K562 (cell line): ENCODE results near the gene COL15A1. TPM values are rescaled to one million over a fixed set of nuclear protein-coding genes. Genes with fewer than 3 reads are reported as not detected.
A peak's percentile ranks its signal among the peaks of the same experiment; 100 is the strongest.

Source experiments
- ATAC-seq: fragments of 200-7000 bp; cut with Tn5 transposase; 3 replicates; pipeline ENCODE4 v1.9.1; 2020; ENCODE audit warnings: moderate library complexity
- BruUV-seq: library from RNA; stranded (reverse); fragments of 400-500 nt; replicated peaks from 2 replicates; lab custom pipeline; 2021; lab: Mats Ljungman, UMichigan
- CTCF ChIA-PET: fragments of 300-600 bp; formaldehyde crosslinking; extraction: SDS; loops from one replicate; lab custom pipeline; 2021; ENCODE audit warnings: low intra/inter-chr PET ratio; lab: Yijun Ruan, JAX
- POLR2A ChIA-PET: fragments of 300-600, 350-650 bp; sonication (Branson Sonifier 250); formaldehyde crosslinking; extraction: SDS; loops from one replicate; lab custom pipeline; 2021; ENCODE audit warnings: antibody characterized with exemption, inconsistent platforms; lab: Yijun Ruan, JAX
- DNase-seq, 4 experiments: peaks; one replicate each; pipeline versions ENCODE4 v3.0.0 to v3.0.0-alpha.2; 2011 to 2018; ENCODE audit warnings: low spot score in 3 of 4, mixed read lengths in 3 of 4; ENCODE audit errors: extremely low read depth in 1 of 4
- FAIRE-seq: peaks from 2 replicates; lab custom pipeline; 2011; peaks lifted over from hg19 to GRCh38; lab: Jason Lieb, UNC
- H2AFZ ChIP-seq: 2 replicates; pipeline ENCODE4 v1.6.0; 2011; ENCODE audit warnings: low read depth, low read length, control low read depth, inconsistent platforms
- H3K27ac ChIP-seq: fragments of 200-600 bp; 3 replicates; pipeline ENCODE4 v1.8.0; 2011; ENCODE audit warnings: low read depth, mild to moderate bottlenecking, control low read depth, inconsistent platforms, low read length, moderate library complexity, mixed read lengths; ENCODE audit errors: extremely low read depth
- H3K27me3 ChIP-seq, 2 experiments: fragments of 300-600 bp in 1 of 2; 2 replicates in 1 of 2; 3 replicates in 1 of 2; pipeline versions ENCODE4 v1.6.0 to v1.8.0; 2011; ENCODE audit warnings: inconsistent platforms in 2 of 2, low read length in 2 of 2, mild to moderate bottlenecking in 1 of 2, mixed read lengths in 1 of 2, moderate library complexity in 1 of 2; ENCODE audit not compliant: control insufficient read depth in 2 of 2, insufficient read depth in 2 of 2
- H3K36me3 ChIP-seq: fragments of 300-600 bp; 3 replicates; pipeline ENCODE4 v1.8.0; 2011; ENCODE audit warnings: mild to moderate bottlenecking, low read length, inconsistent platforms; ENCODE audit not compliant: control insufficient read depth, insufficient read depth
- H3K4me1 ChIP-seq, 2 experiments: fragments of 200-600 bp in 1 of 2; replicated peaks in 1 of 2; 2 replicates in 1 of 2; 3 replicates in 1 of 2; pipeline versions ENCODE4 v1.5.1 to v1.8.0; 2011; ENCODE audit warnings: inconsistent platforms in 2 of 2, low read length in 2 of 2, mild to moderate bottlenecking in 1 of 2, mixed read lengths in 1 of 2, moderate library complexity in 1 of 2; ENCODE audit not compliant: control insufficient read depth in 2 of 2, insufficient read depth in 2 of 2
- H3K4me2 ChIP-seq: 2 replicates; pipeline ENCODE4 v1.6.1; 2011; ENCODE audit warnings: low read length, control low read depth, inconsistent platforms, mixed read lengths; ENCODE audit not compliant: insufficient read depth
- H3K4me3 ChIP-seq: fragments of 200-600 bp; sonication (generic), shearing (Covaris generic); 2 replicates; pipeline ENCODE4 v1.5.1; 2016; ENCODE audit warnings: control low read depth, inconsistent platforms
- H3K79me2 ChIP-seq: fragments of 200-600 bp; 3 replicates; pipeline ENCODE4 v1.8.0; 2011; ENCODE audit warnings: low read length, inconsistent platforms; ENCODE audit not compliant: control insufficient read depth, insufficient read depth
- H3K9ac ChIP-seq, 2 experiments: 2 replicates each; pipeline versions ENCODE4 v1.6.0 to v1.6.1; 2011; ENCODE audit warnings: low read depth in 2 of 2, low read length in 2 of 2, control low read depth in 1 of 2, inconsistent platforms in 1 of 2, mild to moderate bottlenecking in 1 of 2, mixed read lengths in 1 of 2; ENCODE audit not compliant: insufficient read depth in 1 of 2
- H3K9me1 ChIP-seq: one replicate; pipeline ENCODE4 v1.6.0; 2011; ENCODE audit warnings: inconsistent platforms, mild to moderate bottlenecking, low read length, moderate library complexity; ENCODE audit not compliant: control insufficient read depth, insufficient read depth
- H3K9me3 ChIP-seq: replicated peaks from 2 replicates; pipeline ENCODE4 v1.5.1; 2011; ENCODE audit warnings: low read depth, low read length, inconsistent platforms; ENCODE audit not compliant: control insufficient read depth, insufficient read depth
- H4K20me1 ChIP-seq: replicated peaks from 2 replicates; pipeline ENCODE4 v1.6.1; 2011; ENCODE audit warnings: low read length, inconsistent platforms, mixed read lengths; ENCODE audit not compliant: control insufficient read depth, insufficient read depth
- MGA ChIP-seq: fragments of 450-650 bp; IDR thresholded peaks from 2 replicates; pipeline ENCODE4 v1.6.1; 2016; ENCODE audit warnings: mild to moderate bottlenecking, moderate library complexity
- ZNF592 ChIP-seq: fragments of 450-650 bp; IDR thresholded peaks from 2 replicates; pipeline ENCODE4 v1.6.1; 2017; ENCODE audit warnings: antibody characterized with exemption, mild to moderate bottlenecking
- WGBS: fragments of 100-300 bp; shearing (Covaris generic); methylation state at CpG from one replicate; pipeline ENCODE4 v1.1.6; 2016; ENCODE audit warnings: low coverage, mixed read lengths; ENCODE audit not compliant: insufficient coverage; ENCODE audit errors: missing lambda C conversion rate; 5-methylcytosine and 5-hydroxymethylcytosine counted together
- in situ Hi-C: fragments of 300-500 bp; cut with MboI; formaldehyde crosslinking; loops from 4 replicates; pipeline ENCODE4 v1.15.0; 2018; ENCODE audit warnings: inconsistent platforms, mixed read lengths
- intact Hi-C: fragments of 100-400 bp; cut with micrococcal nuclease; formaldehyde crosslinking; loops from 2 replicates; pipeline ENCODE4 v1.14.2; 2022
- polyA plus RNA-seq, 8 experiments: library from polyadenylated mRNA; depleted of rRNA in 4 of 8; stranded (reverse) in 5 of 8; unstranded in 3 of 8; fragments of >200 nt; fragmentation: Nextera tagmentation in 2 of 8; fragmentation: Illumina TruSeq in 1 of 8; extraction: Ambion mirVana in 2 of 8; extraction: Trizol in 1 of 8; gene quantifications; 2 replicates each; pipeline versions ENCODE4 v1.2.1 to v1.2.3, GENCODE V29; 2011 to 2014; ENCODE audit warnings: inconsistent platforms in 1 of 8, missing spikeins in 1 of 8
- total RNA-seq, 7 experiments: library from RNA; depleted of rRNA in 6 of 7; stranded (reverse); fragments of >200 nt in 6 of 7; fragmentation: Illumina TruSeq in 2 of 7; extraction: Trizol in 2 of 7; gene quantifications; 2 replicates each; pipeline versions ENCODE4 v1.2.1 to v1.2.3, GENCODE V29; 2011 to 2021; ENCODE audit warnings: low replicate concordance in 1 of 7

The COL15A1 gene
- total and polyA plus RNA-seq, 9 of the 15 experiments (the other 6 are each of a cell fraction or from before 2014, with no cell fraction given): 0.46 to 5.1 (median 2.6) TPM

GRCh38 chr9:99092643-99093491 lies 149.2 kb downstream of the COL15A1 start:
- H2AFZ ChIP-seq: peak overlapping the region; percentile 95
- CTCF ChIA-PET: no interaction called here
- ATAC-seq: peak; percentile 70
- DNase-seq: peak; percentile 34 to 78 (median 56)
- H3K9me3 ChIP-seq: 0 out of 2 replicates have a peak, but pooled peaks cover 6% of the 10 kb centered on the region
- FAIRE-seq: peak; percentile 65
- no peaks in the 10 kb centered on the region for H3K9me1 ChIP-seq
- no TSS peak for BruUV-seq
- 16% methylated on average over 6 of the region's 6 CpGs for WGBS
- no peak overlapping the region for H3K4me3 ChIP-seq
- intact Hi-C loops: no loop called here
- H3K9ac ChIP-seq: peak overlapping the region; percentile 49 to 66; a peak in 3 of 4 replicates
- peak overlapping the region; percentile 53 for H3K27ac ChIP-seq
- no peaks in the 10 kb centered on the region for H3K36me3 ChIP-seq
- H4K20me1 ChIP-seq: no peaks in the 10 kb centered on the region
- H3K79me2 ChIP-seq: no peaks in the 10 kb centered on the region
- H3K27me3 ChIP-seq: no peaks in the 10 kb centered on the region
- in situ Hi-C loops: no loop called here
- H3K4me1 ChIP-seq: peaks cover 9 to 37% of the 10 kb centered on the region in 2 experiments
- H3K4me2 ChIP-seq: peak overlapping the region; percentile 52
- POLR2A ChIA-PET: interaction anchor here (0.5 to 5.9 kb wide), 9 partner anchors 9 to 1060 kb away, joined by 3 to 53 read pairs (median 6); partner anchors contain the start of gene TGFBR1
- TF ChIP-seq ZNF592 (peak; percentile 95), MGA (peak; percentile 84)
